Transverse colon (tissue), 3 donors: ENCODE measurements around the gene WWOX.

ENCODE experiments used
- POLR2A ChIP-seq: fragments of 450-650 bp; IDR thresholded peaks from one replicate; pipeline ENCODE4 v1.6.1; 2016; ENCODE audit warnings: antibody characterized with exemption, mild to moderate bottlenecking, moderate library complexity
- TF ChIP-seq, protein P1 (sequence below), 5 experiments: fragments of 200-600 bp in 3 of 5; fragments of 450-650 bp in 2 of 5; sonication (generic) in 3 of 5; IDR thresholded peaks; 1 replicate in 2 of 5; 2 replicates in 3 of 5; pipeline ENCODE4 v1.5.1; 2016 to 2017; ENCODE audit warnings: antibody characterized with exemption in 5 of 5, inconsistent platforms in 3 of 5, mild to moderate bottlenecking in 2 of 5, moderate library complexity in 1 of 5

DNA sequence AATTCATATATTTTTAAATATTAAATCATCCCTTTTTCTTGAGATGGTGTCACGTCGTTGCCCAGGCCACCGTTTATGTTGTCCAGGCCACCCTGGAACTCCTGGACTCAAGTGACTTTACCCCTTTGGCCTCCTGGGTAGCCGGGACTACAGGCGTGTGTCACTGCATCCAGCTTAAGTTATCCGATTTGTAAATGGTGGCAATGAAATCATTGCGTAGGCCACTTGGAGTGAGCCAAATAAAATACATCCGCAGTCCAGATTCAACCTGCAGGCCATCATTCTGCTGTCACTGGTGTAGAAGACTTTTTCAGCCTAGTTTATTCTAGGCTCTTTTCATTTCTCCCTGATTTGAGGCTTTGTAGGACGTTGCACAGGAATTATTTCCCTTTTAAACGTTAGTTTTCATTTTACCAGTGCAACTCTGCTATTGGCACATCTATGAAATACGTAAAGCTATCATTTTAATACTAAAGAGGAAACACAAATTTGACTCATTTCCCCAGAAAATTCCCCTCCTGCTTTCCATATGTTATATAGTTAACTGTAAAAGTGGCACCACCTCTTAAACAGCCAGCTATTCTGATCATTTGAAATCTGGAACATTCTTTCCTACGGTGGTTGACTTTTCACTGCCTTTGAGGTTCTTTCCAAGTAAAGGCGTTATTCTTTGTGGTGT, 1051.3 kb downstream of the WWOX start:
- TF ChIP-seq POLR2A = no peak
- TF ChIP-seq, protein P1, sequence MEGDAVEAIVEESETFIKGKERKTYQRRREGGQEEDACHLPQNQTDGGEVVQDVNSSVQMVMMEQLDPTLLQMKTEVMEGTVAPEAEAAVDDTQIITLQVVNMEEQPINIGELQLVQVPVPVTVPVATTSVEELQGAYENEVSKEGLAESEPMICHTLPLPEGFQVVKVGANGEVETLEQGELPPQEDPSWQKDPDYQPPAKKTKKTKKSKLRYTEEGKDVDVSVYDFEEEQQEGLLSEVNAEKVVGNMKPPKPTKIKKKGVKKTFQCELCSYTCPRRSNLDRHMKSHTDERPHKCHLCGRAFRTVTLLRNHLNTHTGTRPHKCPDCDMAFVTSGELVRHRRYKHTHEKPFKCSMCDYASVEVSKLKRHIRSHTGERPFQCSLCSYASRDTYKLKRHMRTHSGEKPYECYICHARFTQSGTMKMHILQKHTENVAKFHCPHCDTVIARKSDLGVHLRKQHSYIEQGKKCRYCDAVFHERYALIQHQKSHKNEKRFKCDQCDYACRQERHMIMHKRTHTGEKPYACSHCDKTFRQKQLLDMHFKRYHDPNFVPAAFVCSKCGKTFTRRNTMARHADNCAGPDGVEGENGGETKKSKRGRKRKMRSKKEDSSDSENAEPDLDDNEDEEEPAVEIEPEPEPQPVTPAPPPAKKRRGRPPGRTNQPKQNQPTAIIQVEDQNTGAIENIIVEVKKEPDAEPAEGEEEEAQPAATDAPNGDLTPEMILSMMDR (IDR thresholded peaks at IDR 0.05) = no peak
